Kidney (tissue), 14 donors: ENCODE results near the gene AQP7. TPM values are rescaled to one million over a fixed set of nuclear protein-coding genes. Genes with fewer than 3 reads are reported as not detected.
A peak's percentile ranks its signal among the peaks of the same experiment; 100 is the strongest.

Experiments used
- DNase-seq, 5 donors: peaks; one replicate each; pipeline ENCODE4 v3.0.0-alpha.2; 2013 to 2020
- FAIRE-seq: peaks from 2 replicates; lab custom pipeline; 2012; peaks lifted over from hg19 to GRCh38; lab: Jason Lieb, UNC
- H3K27ac ChIP-seq, 2 donors: one replicate each; pipeline ENCODE4 v1.7.0; 2013; ENCODE audit warnings: low read depth in 2 of 2, low read length in 2 of 2, inconsistent platforms in 1 of 2
- H3K27me3 ChIP-seq: one replicate; pipeline ENCODE4 v1.7.1; 2013; ENCODE audit warnings: low read length, inconsistent platforms; ENCODE audit not compliant: control insufficient read depth, insufficient read depth
- H3K36me3 ChIP-seq, 3 donors: one replicate each; pipeline versions ENCODE4 v1.7.0 to v1.7.1; 2013; ENCODE audit warnings: low read length in 3 of 3, control low read depth in 1 of 3, inconsistent platforms in 1 of 3; ENCODE audit not compliant: insufficient read depth in 3 of 3, control insufficient read depth in 2 of 3
- H3K4me1 ChIP-seq, 3 donors: one replicate each; pipeline versions ENCODE4 v1.7.0 to v1.7.1; 2013; ENCODE audit warnings: low read length in 3 of 3, inconsistent platforms in 1 of 3, low read depth in 1 of 3; ENCODE audit not compliant: control insufficient read depth in 2 of 3, insufficient read depth in 2 of 3
- H3K4me3 ChIP-seq, 3 donors: one replicate each; pipeline versions ENCODE4 v1.7.0 to v1.8.1; 2013; ENCODE audit warnings: low read length in 3 of 3, control low read depth in 1 of 3, inconsistent platforms in 1 of 3
- H3K9ac ChIP-seq, 3 donors: one replicate each; pipeline versions ENCODE4 v1.7.0 to v1.7.1; 2013; ENCODE audit warnings: low read length in 3 of 3, control low read depth in 1 of 3, inconsistent platforms in 1 of 3
- H3K9me3 ChIP-seq, 3 donors: one replicate each; pipeline versions ENCODE4 v1.7.0 to v1.7.1; 2013; ENCODE audit warnings: low read length in 3 of 3, control low read depth in 1 of 3, inconsistent platforms in 1 of 3; ENCODE audit not compliant: control insufficient read depth in 2 of 3, insufficient read depth in 1 of 3
- intact Hi-C: fragments of 100-400 bp; cut with DNase I; formaldehyde crosslinking; loops from one replicate; pipeline ENCODE4 v1.11.1; 2022
- polyA plus RNA-seq: library from polyadenylated mRNA; stranded (reverse); fragments of 350-450 nt; fragmentation: Illumina TruSeq; extraction: RNeasy Lipid Tissue Mini Kit (QIAGEN cat#74804); gene quantifications from one replicate; pipeline ENCODE4 v1.2.3, GENCODE V29; 2014; ENCODE audit warnings: low read depth, low replicate concordance; ENCODE audit not compliant: insufficient read depth
- total RNA-seq: library from RNA; stranded (reverse); fragmentation: NEBNext Ultra II Directional; extraction: Animal tissue kit (Norgen Biotek cat#: 25700); gene quantifications from one replicate; pipeline ENCODE4 v1.2.1, GENCODE V29; 2021
- TF ChIP-seq, protein P1 (sequence below): IDR thresholded peaks from 3 replicates; pipeline ENCODE4 v1.5.1; 2012; ENCODE audit warnings: mild to moderate bottlenecking, moderate library complexity, borderline replicate concordance; ENCODE audit not compliant: insufficient read depth; ENCODE audit errors: extremely low read depth
- donor health status: control.
- donor health status: control.
- donor health status: control.
- donor health status: control.
- donor health status: control.
- donor health status: DM: yes; HTN: yes; CAD: no.
- donor health status: Normal renal cell carcinoma (clear cell type).

Gene AQP7
- total and polyA plus RNA-seq, 2 donors from 2014 or later, result 11.9 to 45.3 TPM

DNA sequence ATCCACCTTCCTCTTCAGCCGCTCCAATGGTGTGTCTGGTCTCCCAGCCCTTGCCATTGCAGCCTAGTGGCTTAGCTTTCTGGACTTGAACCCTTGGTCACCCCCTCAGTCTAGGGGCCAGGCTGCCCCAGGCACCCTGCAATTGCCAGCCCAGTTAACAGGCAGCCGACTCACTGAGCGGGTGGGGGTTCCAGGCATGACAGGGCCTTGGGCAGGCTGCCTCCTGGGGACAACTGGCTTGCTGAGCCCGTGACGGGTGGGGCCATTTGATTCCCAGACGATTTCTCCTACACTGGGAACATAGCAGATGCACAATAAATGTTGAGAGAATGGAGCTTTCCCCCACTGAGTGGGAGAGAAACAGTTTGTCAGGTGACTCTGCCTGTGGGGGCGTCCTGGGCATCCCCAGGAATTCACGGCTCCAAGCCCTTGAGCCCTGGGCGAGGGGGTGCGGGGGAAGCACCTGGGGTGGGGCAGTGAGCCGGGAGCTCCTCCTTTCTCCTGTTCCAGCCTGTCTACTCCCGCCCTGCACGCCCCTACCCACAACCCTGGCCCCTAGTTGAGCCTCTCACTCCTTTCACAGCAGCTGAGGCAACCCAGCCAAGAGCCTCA is 12.6 kb upstream of the AQP7 start:
- TF ChIP-seq, protein P1, sequence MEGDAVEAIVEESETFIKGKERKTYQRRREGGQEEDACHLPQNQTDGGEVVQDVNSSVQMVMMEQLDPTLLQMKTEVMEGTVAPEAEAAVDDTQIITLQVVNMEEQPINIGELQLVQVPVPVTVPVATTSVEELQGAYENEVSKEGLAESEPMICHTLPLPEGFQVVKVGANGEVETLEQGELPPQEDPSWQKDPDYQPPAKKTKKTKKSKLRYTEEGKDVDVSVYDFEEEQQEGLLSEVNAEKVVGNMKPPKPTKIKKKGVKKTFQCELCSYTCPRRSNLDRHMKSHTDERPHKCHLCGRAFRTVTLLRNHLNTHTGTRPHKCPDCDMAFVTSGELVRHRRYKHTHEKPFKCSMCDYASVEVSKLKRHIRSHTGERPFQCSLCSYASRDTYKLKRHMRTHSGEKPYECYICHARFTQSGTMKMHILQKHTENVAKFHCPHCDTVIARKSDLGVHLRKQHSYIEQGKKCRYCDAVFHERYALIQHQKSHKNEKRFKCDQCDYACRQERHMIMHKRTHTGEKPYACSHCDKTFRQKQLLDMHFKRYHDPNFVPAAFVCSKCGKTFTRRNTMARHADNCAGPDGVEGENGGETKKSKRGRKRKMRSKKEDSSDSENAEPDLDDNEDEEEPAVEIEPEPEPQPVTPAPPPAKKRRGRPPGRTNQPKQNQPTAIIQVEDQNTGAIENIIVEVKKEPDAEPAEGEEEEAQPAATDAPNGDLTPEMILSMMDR, result no peak
- no peak overlapping the region for H3K4me3 ChIP-seq
- no peak for FAIRE-seq
- DNase-seq, result no peak
- intact Hi-C loops, result no loop called here
- H3K4me1 ChIP-seq, result peaks cover 0 to 8% (median 0%) of the 10 kb centered on the region in 3 donors
- H3K27me3 ChIP-seq, result no peaks in the 10 kb centered on the region
- no peaks in the 10 kb centered on the region for H3K9me3 ChIP-seq
- no peaks in the 10 kb centered on the region for H3K36me3 ChIP-seq
- H3K27ac ChIP-seq, result no peak overlapping the region
- H3K9ac ChIP-seq, result no peak overlapping the region

DNA sequence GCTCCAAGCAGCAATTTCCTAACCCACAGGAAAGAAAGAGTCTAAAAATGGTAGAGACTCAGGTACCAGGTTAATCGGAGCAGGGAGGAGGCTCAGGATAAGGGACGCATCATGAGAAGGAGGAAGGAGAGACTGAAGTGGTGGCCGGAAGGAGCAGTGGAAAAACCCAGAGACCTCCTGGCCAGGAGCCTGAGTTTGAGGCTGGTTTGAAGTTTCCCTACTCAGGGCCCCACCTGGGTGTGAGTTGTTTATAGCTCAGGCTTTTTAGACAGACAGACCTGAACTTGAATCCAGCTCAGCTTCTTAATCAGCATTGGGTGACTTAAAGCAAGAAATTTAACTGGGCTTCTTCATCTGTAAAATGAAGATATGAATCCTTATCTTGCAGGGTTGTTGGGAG is 11.9 kb upstream of the AQP7 start:
- no peaks in the 10 kb centered on the region for H3K36me3 ChIP-seq
- TF ChIP-seq, protein P1, result no peak
- H3K27me3 ChIP-seq, result no peaks in the 10 kb centered on the region
- no peak overlapping the region for H3K27ac ChIP-seq
- no peaks in the 10 kb centered on the region for H3K9me3 ChIP-seq
- intact Hi-C loops, result no loop called here
- no peak overlapping the region for H3K4me3 ChIP-seq
- FAIRE-seq, result no peak
- peaks cover 0 to 8% (median 0%) of the 10 kb centered on the region in 3 donors for H3K4me1 ChIP-seq
- no peak overlapping the region for H3K9ac ChIP-seq
- DNase-seq, result no peak

DNA sequence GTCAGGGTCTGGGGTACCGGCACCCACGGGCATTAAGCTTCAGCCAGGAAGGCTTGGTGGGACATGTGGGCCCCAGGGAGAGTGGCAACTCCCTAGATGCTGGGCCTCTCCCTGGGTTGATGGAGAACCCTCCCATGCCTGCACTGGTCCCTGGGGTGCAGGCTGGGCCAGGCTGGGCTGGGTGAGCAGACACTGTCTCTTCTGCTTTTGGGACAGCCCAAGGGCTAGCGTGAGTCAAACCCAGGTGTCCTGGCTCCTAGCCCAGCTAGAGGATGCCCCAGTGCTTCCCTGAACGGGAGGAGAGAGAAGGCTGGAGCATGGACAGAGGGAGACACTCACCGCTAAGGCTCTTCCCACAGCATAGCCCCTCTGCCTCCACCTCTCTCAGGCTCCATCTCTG is 5.7 kb upstream of the AQP7 start:
- Histone ChIP-seq H3K4me1 (peaks cover 0 to 8% (median 0%) of the 10 kb centered on the region in 3 donors), H3K4me3 (no peak overlapping the region), H3K27ac (no peak overlapping the region), H3K9me3 (no peaks in the 10 kb centered on the region), H3K9ac (no peak overlapping the region), H3K27me3 (no peaks in the 10 kb centered on the region), H3K36me3 (no peaks in the 10 kb centered on the region)
- intact Hi-C loops, result no loop called here
- TF ChIP-seq, protein P1, result no peak
- FAIRE-seq (no peak), DNase-seq (no peak)

DNA sequence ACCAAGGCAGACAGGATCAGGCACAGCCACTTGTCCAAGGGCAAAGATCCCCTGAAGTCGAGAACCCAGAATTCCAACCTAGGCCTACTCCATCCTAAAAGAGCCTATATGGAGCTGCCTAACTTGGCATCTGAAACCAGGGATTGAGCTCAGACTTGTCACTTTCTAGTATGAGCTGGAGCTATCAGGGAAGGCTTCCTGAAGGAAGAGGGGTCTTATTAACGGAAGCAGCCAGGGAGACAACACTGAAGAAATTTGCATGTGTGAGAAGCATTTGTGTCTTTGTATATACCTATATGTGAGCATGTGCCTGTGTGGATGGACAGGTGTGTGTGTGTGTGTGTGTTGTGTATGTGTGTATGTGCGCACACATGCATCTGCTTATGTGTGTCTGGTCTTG is 4.7 kb upstream of the AQP7 start:
- no peak overlapping the region for H3K4me3 ChIP-seq
- H3K27ac ChIP-seq, result peak overlapping the region in 1 of 2 donors; percentile 46
- TF ChIP-seq, protein P1, result no peak
- H3K4me1 ChIP-seq, result peaks cover 0 to 8% (median 0%) of the 10 kb centered on the region in 3 donors
- FAIRE-seq, result no peak
- no peaks in the 10 kb centered on the region for H3K9me3 ChIP-seq
- H3K27me3 ChIP-seq, result no peaks in the 10 kb centered on the region
- intact Hi-C loops, result no loop called here
- no peak for DNase-seq
- no peaks in the 10 kb centered on the region for H3K36me3 ChIP-seq
- H3K9ac ChIP-seq, result no peak overlapping the region
